HepG2 (cell line): Measurements from ENCODE around the gene NAA38. TPM values are rescaled to one million over a fixed set of nuclear protein-coding genes. Genes with fewer than 3 reads are reported as not detected.

Experiments
- ATAD3A ChIP-seq: sonication (generic); formaldehyde crosslinking; IDR thresholded peaks from 2 replicates; pipeline ENCODE4 v1.4.0; 2020; ENCODE audit warnings: missing genetic modification reagents
- CTCF ChIP-seq: sonication (generic); formaldehyde crosslinking; IDR thresholded peaks from 2 replicates; pipeline ENCODE4 v1.5.0; 2020; ENCODE audit warnings: mild to moderate bottlenecking, missing genetic modification reagents, moderate library complexity
- GFI1 ChIP-seq: sonication (generic); formaldehyde crosslinking; IDR thresholded peaks from 2 replicates; pipeline ENCODE4 v1.5.0; 2020; ENCODE audit warnings: missing genetic modification reagents, mild to moderate bottlenecking, borderline replicate concordance
- HNRNPL ChIP-seq: fragments of 200-400 bp; formaldehyde crosslinking; IDR thresholded peaks from 2 replicates; pipeline ENCODE4 v1.6.1; 2017; ENCODE audit warnings: mild to moderate bottlenecking, low read depth, low read length
- KDM2A ChIP-seq: sonication (generic); formaldehyde crosslinking; IDR thresholded peaks from 2 replicates; pipeline ENCODE4 v1.4.0; 2020; ENCODE audit warnings: low read depth, missing genetic modification reagents, borderline replicate concordance
- NCOR1 ChIP-seq: fragments of 200-600 bp; sonication (generic); IDR thresholded peaks from 2 replicates; pipeline ENCODE4 v1.7.0; 2017; ENCODE audit warnings: antibody characterized with exemption, low read length, borderline replicate concordance
- REPIN1 ChIP-seq: sonication (generic); formaldehyde crosslinking; IDR thresholded peaks from 2 replicates; pipeline ENCODE4 v1.8.0; 2022; ENCODE audit warnings: missing genetic modification reagents, low read depth, mild to moderate bottlenecking, borderline replicate concordance
- ZNF512B ChIP-seq: sonication (generic); formaldehyde crosslinking; IDR thresholded peaks from 2 replicates; pipeline ENCODE4 v1.5.1; 2020; ENCODE audit warnings: missing genetic modification reagents, mild to moderate bottlenecking, borderline replicate concordance
- polyA plus RNA-seq, 8 experiments: library from polyadenylated mRNA; depleted of rRNA in 3 of 8; stranded (reverse) in 7 of 8; unstranded in 1 of 8; fragments of >200 nt; fragmentation: Illumina TruSeq in 4 of 8; extraction: Trizol in 4 of 8; gene quantifications; 2 replicates each; pipeline versions ENCODE4 v1.2.1 to v1.2.3, GENCODE V29; 2011 to 2016; ENCODE audit warnings: low read depth in 4 of 8, missing spikeins in 1 of 8, mixed read lengths in 1 of 8; ENCODE audit not compliant: insufficient read depth in 1 of 8
- total RNA-seq, 5 experiments: library from RNA; depleted of rRNA; stranded (reverse); fragments of >200 nt; fragmentation: Illumina TruSeq; extraction: Trizol; gene quantifications; 2 replicates each; pipeline ENCODE4 v1.2.3, GENCODE V29; 2016; ENCODE audit warnings: low read depth in 1 of 5

Gene NAA38
- total and polyA plus RNA-seq, 2 of the 13 experiments (the other 11 are each of a cell fraction or from before 2014, with no cell fraction given), result 46.9 to 91.6 TPM

GRCh38 chr17:7843257-7843535 lies 14.2 kb downstream of the NAA38 start (continued):
- TF ChIP-seq CTCF (no peak), GFI1 (CRISPR knock-in tag) (no peak), ZNF512B (no peak), KDM2A (0 out of 2 replicates have a peak, but pooled peaks have one; percentile 11), REPIN1 (CRISPR knock-in tag) (no peak), NCOR1 (no peak), HNRNPL (no peak), ATAD3A (CRISPR knock-in tag) (0 out of 2 replicates have a peak, but pooled peaks have one; percentile 64)
